Measurements from ENCODE around the gene NUDT13. TPM values are rescaled to one million over a fixed set of nuclear protein-coding genes. Genes with fewer than 3 reads are reported as not detected.
A peak's percentile ranks its signal among the peaks of the same experiment; 100 is the strongest.

Gene NUDT13
- polyA plus RNA-seq, 1 donor = 10.6 TPM

DNA sequence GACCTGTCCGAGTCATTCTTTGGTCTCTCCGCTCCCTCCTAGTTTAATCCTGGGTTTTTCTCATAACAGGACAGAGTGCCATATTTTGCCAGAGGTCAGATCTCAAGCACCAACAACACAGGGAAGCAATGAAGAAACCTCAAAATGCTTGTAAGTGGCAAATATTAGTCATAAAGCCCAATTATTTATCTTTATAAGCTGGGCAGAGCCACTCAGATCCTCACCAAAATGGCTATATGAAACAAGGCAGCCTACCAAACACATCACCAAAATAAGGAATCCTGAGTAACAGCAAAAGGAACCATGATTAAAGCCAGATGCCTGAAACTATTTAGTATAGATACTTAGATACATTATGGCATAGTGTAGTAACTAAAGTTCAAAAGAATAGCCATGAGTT lies 52.8 kb downstream of the NUDT13 start:
- DNase-seq = no peak

GRCh38 chr10:73166972-73167371 lies 56.7 kb downstream of the NUDT13 start:
- no peak for DNase-seq

GRCh38 chr10:73167458-73167782 lies 57.2 kb downstream of the NUDT13 start:
- no peak for DNase-seq

DNA sequence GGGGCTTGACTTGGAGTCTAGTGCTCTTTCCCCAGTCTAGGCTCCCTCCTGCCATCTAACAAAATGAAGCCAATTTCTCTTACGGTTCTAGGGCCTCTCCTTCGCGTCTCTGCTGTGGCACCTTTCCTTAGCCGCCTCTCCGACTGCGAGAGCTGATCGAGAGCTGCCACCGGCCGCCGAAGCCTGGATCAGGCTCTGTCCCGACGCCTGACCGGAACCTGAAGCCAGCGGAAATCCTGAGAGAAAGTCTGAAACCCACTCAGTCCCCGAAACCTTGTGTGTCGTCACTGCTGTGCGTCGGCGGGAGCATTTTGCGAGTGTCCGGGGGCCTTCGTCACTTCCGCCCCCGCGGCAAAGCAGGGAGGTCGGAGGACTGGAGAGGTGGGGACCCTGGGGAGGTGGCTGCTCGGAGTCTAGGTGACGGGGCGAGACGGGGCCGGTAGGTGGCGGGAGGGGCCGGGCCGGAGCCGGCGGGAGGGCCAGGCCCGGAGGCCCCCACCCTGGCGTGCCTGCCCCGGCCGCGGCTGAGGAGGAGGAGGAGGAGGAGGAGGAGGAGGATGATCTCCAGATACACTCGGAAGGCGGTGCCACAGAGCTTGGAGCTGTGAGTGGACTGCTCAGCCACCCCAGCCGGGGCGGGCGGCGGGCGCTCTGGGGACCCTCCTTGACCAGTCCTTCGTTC lies 57.7 kb downstream of the NUDT13 start, which contains the start of the genes ECD and FAM149B1:
TSS of gene ECD (minus strand) at position 226 of the 682 bp plus-strand sequence. CDS start 4,071 bp downstream, outside the sequence.
TSS of gene FAM149B1 (plus strand) at position 337 of the 682 bp plus-strand sequence. CDS start at position 558, 221 bp downstream.
- DNase-seq = peak; percentile 96

GRCh38 chr10:73168465-73168803 lies 58.2 kb downstream of the NUDT13 start:
- DNase-seq = no peak

DNA sequence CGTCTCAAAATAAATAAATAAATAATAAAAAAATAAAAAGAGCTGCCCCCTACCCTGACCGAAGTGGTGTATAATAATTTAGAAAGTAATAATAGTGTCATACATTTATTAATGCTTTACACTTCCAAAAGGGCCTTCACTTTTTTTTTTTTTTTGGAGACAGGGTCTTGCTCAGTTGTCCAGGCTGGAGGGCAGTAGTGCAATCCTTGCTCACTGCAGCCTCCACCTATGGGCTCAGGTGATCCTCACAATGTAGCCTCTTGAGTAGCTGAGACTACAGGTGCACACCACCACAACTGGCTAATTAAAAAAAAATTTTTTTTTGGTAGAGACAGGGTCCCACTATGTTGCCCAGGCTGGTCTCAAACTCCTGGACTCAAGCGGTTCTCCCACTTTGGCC lies 59.1 kb downstream of the NUDT13 start:
- no peak for DNase-seq

GRCh38 chr10:73172867-73173266 lies 62.6 kb downstream of the NUDT13 start:
- no peak for DNase-seq

DNA sequence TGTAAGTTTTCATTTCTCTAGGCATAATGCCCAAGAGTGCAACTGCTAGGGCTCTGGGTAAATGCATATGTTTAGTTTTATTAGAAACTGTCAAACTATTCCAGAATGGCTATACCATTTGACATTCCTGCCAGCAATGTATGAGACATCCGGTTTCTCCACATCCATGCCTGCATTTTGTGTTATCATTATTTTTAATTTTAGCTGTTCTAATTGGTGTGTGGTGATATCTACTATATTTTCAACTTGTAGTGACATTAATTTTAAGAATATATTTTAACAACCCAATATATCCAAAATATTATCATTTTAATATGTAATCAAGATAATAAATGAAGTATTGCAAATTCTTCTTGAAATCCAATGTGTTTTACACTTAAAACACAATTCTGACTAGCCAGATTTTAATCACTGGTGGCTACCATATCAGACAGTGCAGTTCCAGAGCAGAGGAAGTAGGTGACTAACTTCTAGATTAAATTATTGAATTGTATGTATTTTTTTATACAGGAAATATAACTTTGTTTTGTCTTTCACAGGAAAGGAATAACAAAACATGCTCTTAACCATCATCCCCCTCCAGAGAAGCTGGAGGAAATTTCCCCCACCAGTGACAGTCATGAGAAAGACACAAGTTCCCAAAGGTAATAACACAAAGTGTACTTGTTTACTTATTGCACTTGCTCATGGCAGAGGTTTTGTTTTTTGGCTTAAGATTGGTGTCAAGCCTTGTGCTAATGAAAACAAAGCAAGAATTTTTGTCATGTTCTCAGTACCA lies 64.1 kb downstream of the NUDT13 start:
- no peak for DNase-seq

Other genes starting within 250 kb of the NUDT13 start
- 3.0 TPM for gene OIT3, start 216.7 kb upstream of the NUDT13 start, polyA plus RNA-seq (ENCODE audit: insufficient read length)
- 10.4 TPM for gene PLA2G12B, start 155.6 kb upstream of the NUDT13 start, polyA plus RNA-seq (ENCODE audit: insufficient read length)
- gene P4HA1, start 13.6 kb upstream of the NUDT13 start, polyA plus RNA-seq (ENCODE audit: insufficient read length) = 95.2 TPM
- 42.8 TPM for gene ECD, start 57.6 kb downstream of the NUDT13 start, polyA plus RNA-seq (ENCODE audit: insufficient read length)
- gene FAM149B1, start 57.7 kb downstream of the NUDT13 start, polyA plus RNA-seq (ENCODE audit: insufficient read length) = 61.6 TPM
- gene DNAJC9, start 136.8 kb downstream of the NUDT13 start, polyA plus RNA-seq (ENCODE audit: insufficient read length) = 41.2 TPM
- gene MRPS16, start 142.2 kb downstream of the NUDT13 start, polyA plus RNA-seq (ENCODE audit: insufficient read length) = 76.0 TPM
- 26.6 TPM for gene CFAP70, start 248.4 kb downstream of the NUDT13 start, polyA plus RNA-seq (ENCODE audit: insufficient read length)